Measurements from ENCODE around the gene ZNF646. TPM values are rescaled to one million over a fixed set of nuclear protein-coding genes. Genes with fewer than 3 reads are reported as not detected.

ZNF646 gene
- total and polyA plus RNA-seq, 8 donors = 3.9 to 12.6 (median 7.0) TPM

GRCh38 chr16:31083081-31083480, 8.9 kb downstream of the ZNF646 start:
- ATAC-seq (no peak), DNase-seq (no peak), FAIRE-seq (no peak)
- no peaks in the 10 kb centered on the region for H3K27me3 ChIP-seq
- intact Hi-C loops (cut with DNase I) = loop anchor here in 1 of 3 donors (10.0 kb wide), 1 partner anchor 98 kb away; the partner anchor contains the start of gene HSD3B7
- peaks cover 0 to 29% (median 14%) of the 10 kb centered on the region in 3 donors for H3K36me3 ChIP-seq
- H3K4me1 ChIP-seq = no peaks in the 10 kb centered on the region
- no peak overlapping the region for H3K27ac ChIP-seq
- H3K4me3 ChIP-seq = no peak overlapping the region
- H3K9me3 ChIP-seq = no peaks in the 10 kb centered on the region
- WGBS, 2 donors = 71% methylated on average over 9 of the region's 9 CpGs
- TF ChIP-seq, protein P1, sequence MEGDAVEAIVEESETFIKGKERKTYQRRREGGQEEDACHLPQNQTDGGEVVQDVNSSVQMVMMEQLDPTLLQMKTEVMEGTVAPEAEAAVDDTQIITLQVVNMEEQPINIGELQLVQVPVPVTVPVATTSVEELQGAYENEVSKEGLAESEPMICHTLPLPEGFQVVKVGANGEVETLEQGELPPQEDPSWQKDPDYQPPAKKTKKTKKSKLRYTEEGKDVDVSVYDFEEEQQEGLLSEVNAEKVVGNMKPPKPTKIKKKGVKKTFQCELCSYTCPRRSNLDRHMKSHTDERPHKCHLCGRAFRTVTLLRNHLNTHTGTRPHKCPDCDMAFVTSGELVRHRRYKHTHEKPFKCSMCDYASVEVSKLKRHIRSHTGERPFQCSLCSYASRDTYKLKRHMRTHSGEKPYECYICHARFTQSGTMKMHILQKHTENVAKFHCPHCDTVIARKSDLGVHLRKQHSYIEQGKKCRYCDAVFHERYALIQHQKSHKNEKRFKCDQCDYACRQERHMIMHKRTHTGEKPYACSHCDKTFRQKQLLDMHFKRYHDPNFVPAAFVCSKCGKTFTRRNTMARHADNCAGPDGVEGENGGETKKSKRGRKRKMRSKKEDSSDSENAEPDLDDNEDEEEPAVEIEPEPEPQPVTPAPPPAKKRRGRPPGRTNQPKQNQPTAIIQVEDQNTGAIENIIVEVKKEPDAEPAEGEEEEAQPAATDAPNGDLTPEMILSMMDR (IDR thresholded peaks at IDR 0.05) = no peak

- H3K27ac ChIP-seq = no peak overlapping the region
- no peak for ATAC-seq
- H3K4me3 ChIP-seq = no peak overlapping the region
- FAIRE-seq = no peak
- H3K36me3 ChIP-seq = peaks cover 0 to 24% (median 13%) of the 10 kb centered on the region in 3 donors
- no peaks in the 10 kb centered on the region for H3K27me3 ChIP-seq
- no peak for DNase-seq
- 73 to 77% methylated on average over 5 of the region's 5 CpGs for WGBS, 2 donors
- H3K9me3 ChIP-seq = no peaks in the 10 kb centered on the region
- intact Hi-C loops (cut with DNase I) = loop anchor here in 1 of 3 donors (10.0 kb wide), 1 partner anchor 99 kb away; the partner anchor contains the start of gene HSD3B7
- TF ChIP-seq, protein P1 (IDR thresholded peaks at IDR 0.05) = no peak
- no peaks in the 10 kb centered on the region for H3K4me1 ChIP-seq
Observed at GRCh38 chr16:31083556-31083955, 9.3 kb downstream of the ZNF646 start.

DNA sequence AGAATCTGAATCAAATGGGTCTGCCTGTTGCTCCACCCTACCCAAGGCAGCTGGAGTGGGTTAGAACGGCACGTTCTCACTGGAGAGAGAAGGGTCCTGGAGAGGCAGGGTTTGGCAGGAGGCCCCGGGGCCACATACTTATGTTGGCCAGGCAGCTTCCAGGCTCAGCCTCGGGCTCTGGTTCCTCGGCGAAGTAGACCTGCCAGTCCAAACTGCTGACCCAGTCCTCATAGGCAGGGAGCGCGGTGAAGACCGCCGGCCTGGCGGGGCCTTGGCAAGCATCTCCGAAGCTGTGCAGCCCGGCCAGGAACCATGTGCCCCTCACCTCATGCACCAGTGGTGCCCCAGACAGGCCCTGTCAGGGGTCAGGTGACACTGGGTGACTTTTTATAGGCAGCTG, 9.8 kb downstream of the ZNF646 start:
- no peak overlapping the region for H3K4me3 ChIP-seq
- TF ChIP-seq, protein P1 (IDR thresholded peaks at IDR 0.05) = no peak
- 89 to 91% methylated on average over 13 of the region's 13 CpGs for WGBS, 2 donors
- intact Hi-C loops (cut with DNase I) = loop anchor here in 1 of 3 donors (10.0 kb wide), 1 partner anchor 99 kb away; the partner anchor contains the start of gene HSD3B7
- no peak for FAIRE-seq
- H3K36me3 ChIP-seq = peaks cover 0 to 20% (median 13%) of the 10 kb centered on the region in 3 donors
- peak in 1 of 6 donors; percentile 10 for DNase-seq
- no peak overlapping the region for H3K27ac ChIP-seq
- ATAC-seq = no peak
- no peaks in the 10 kb centered on the region for H3K9me3 ChIP-seq
- no peaks in the 10 kb centered on the region for H3K27me3 ChIP-seq
- no peaks in the 10 kb centered on the region for H3K4me1 ChIP-seq

- Histone ChIP-seq H3K27ac (no peak overlapping the region), H3K27me3 (no peaks in the 10 kb centered on the region), H3K4me3 (no peak overlapping the region), H3K4me1 (no peaks in the 10 kb centered on the region), H3K9me3 (no peaks in the 10 kb centered on the region), H3K36me3 (peaks cover 0 to 12% (median 11%) of the 10 kb centered on the region in 3 donors)
- ATAC-seq (no peak), DNase-seq (peak in 2 of 6 donors; percentile 15 to 43), FAIRE-seq (no peak)
- WGBS, 2 donors = 85 to 87% methylated on average over 12 to 16 of the region's 16 CpGs
- intact Hi-C loops (cut with DNase I) = loop anchor here in 1 of 3 donors (10.0 kb wide), 1 partner anchor 100 kb away; the partner anchor contains the start of gene HSD3B7
- TF ChIP-seq, protein P1 (IDR thresholded peaks at IDR 0.05) = no peak
Observed at GRCh38 chr16:31084584-31085302, 10.5 kb downstream of the ZNF646 start.

DNA sequence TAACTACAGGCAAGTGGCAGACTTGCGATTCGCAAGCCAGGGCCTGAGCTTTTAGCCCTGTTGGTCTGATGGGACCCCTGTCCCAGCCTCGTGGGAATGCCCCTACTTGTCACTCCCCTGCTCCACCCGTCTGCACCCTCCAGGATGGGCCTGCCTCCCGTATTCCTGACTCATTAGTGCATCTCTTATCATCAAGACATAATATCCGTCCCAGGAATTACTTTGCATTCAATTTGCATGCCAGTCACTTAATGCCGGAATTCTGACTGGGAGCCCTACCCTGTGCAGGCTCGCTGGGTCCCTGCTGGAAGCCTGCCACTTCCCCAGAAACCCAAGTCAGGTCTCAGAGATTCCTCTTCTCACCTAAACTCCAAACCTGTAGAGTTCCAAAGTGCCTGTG, 11.2 kb downstream of the ZNF646 start:
- H3K9me3 ChIP-seq = no peaks in the 10 kb centered on the region
- WGBS, 2 donors = 79 to 83% methylated on average over 8 of the region's 8 CpGs
- H3K4me1 ChIP-seq = no peaks in the 10 kb centered on the region
- ATAC-seq (no peak), FAIRE-seq (no peak), DNase-seq (peak in 1 of 6 donors; percentile 6)
- no peak overlapping the region for H3K4me3 ChIP-seq
- H3K36me3 ChIP-seq = peaks cover 0 to 6% (median 4%) of the 10 kb centered on the region in 3 donors
- no peaks in the 10 kb centered on the region for H3K27me3 ChIP-seq
- TF ChIP-seq, protein P1 (IDR thresholded peaks at IDR 0.05) = no peak
- no peak overlapping the region for H3K27ac ChIP-seq
- intact Hi-C loops (cut with DNase I) = loop anchor here in 1 of 3 donors (10.0 kb wide), 1 partner anchor 101 kb away; the partner anchor contains the start of gene HSD3B7
